Prostate gland (tissue), 2 donors: ENCODE measurements around the gene RASGRF2. TPM values are rescaled to one million over a fixed set of nuclear protein-coding genes. Genes with fewer than 3 reads are reported as not detected.
"Not testable (repeated sequence)": the region's sequence is repeated elsewhere in the genome, so short reads cannot be mapped to it uniquely, and the experiment has no call there.

Experiments
- DNase-seq: peaks from one replicate; pipeline ENCODE4 v3.0.0-alpha.2; 2019; ENCODE audit warnings: low spot score
- H3K27ac ChIP-seq, 2 donors: fragments of 200-600 bp; sonication (generic); 2 replicates each; pipeline ENCODE4 v1.5.1; 2017 to 2019
- H3K27me3 ChIP-seq: fragments of 200-600 bp; sonication (generic); replicated peaks from 2 replicates; pipeline ENCODE4 v1.5.1; 2019; ENCODE audit not compliant: insufficient read depth
- H3K36me3 ChIP-seq, 2 donors: fragments of 200-600 bp; sonication (generic); 1 replicate in 1 of 2; 2 replicates in 1 of 2; pipeline versions ENCODE4 v1.5.1 to v1.8.1; 2017 to 2019
- H3K4me1 ChIP-seq: fragments of 200-600 bp; sonication (generic); replicated peaks from 2 replicates; pipeline ENCODE4 v1.5.1; 2019
- H3K4me3 ChIP-seq, 2 donors: fragments of 200-600 bp; sonication (generic); 2 replicates each; pipeline ENCODE4 v1.5.1; 2017 to 2019
- H3K9me3 ChIP-seq: fragments of 200-600 bp; sonication (generic); 2 replicates; pipeline ENCODE4 v1.5.1; 2017
- CTCF ChIP-seq, 4 experiments: fragments of 200-600 bp in 2 of 4; fragments of 450-650 bp in 2 of 4; sonication (generic) in 2 of 4; IDR thresholded peaks; 1 replicate in 3 of 4; 2 replicates in 1 of 4; pipeline ENCODE4 v1.5.1; 2016 to 2019; ENCODE audit warnings: antibody characterized with exemption in 4 of 4, mild to moderate bottlenecking in 2 of 4, moderate library complexity in 2 of 4
- POLR2A ChIP-seq: fragments of 450-650 bp; IDR thresholded peaks from one replicate; pipeline ENCODE4 v1.6.1; 2016; ENCODE audit warnings: antibody characterized with exemption, mild to moderate bottlenecking
- POLR2AphosphoS5 ChIP-seq: sonication (generic); formaldehyde crosslinking; IDR thresholded peaks from one replicate; pipeline ENCODE4 v1.6.1; 2017; ENCODE audit warnings: antibody characterized with exemption
- WGBS: methylation state at CpG from one replicate; pipeline ENCODE4 v1.1.5; 2018; 5-methylcytosine and 5-hydroxymethylcytosine counted together
- intact Hi-C: fragments of 100-400 bp; cut with DNase I; formaldehyde crosslinking; loops from one replicate; pipeline ENCODE4 v1.14.2; 2022
- total RNA-seq, 2 donors: library from RNA; depleted of rRNA; stranded (reverse); fragments of >200 nt; gene quantifications; one replicate each; pipeline ENCODE4 v1.1.0, GENCODE V29; 2016

The RASGRF2 gene
- total RNA-seq, 2 donors from 2014 or later, result 3.0 to 7.6 TPM

DNA sequence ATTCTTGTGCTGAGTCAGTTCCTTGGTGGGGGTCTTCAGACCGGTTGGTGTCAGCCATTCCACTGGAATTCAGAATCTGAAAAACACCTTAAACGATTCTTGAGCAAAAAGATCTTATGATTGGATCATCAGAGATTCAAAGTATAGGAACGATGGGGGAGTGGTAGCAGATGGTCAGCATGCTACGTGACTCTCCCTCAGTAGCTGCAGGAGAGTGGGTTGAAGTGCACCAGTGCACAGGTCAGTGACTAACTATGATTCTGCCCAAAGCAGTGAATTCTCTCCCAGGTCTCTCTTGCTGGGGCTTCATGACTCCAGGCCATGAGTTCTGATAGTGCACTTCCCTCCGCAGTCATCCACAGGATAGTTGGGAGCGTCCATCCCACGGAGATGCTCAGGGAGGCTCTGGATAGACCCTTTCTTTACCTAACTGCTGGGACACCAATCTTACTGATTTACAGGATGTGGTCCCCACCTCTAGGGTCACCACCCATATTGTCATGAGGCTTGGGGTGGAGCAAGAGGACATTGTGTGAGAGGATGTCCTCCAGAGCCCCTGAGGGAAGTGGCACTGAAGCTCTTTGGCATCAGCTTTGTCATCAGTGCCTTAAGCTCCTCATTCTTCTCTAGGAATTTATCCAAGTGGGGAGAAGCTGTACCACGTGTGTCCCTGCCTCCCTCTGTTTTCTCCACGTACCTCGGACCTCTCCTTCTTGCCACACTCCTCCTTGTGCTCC lies 62.0 kb downstream of the RASGRF2 start:
- no peak overlapping the region for H3K4me3 ChIP-seq
- H3K27me3 ChIP-seq, result no peaks in the 10 kb centered on the region
- H3K4me1 ChIP-seq, result no peaks in the 10 kb centered on the region
- H3K27ac ChIP-seq, result no peak overlapping the region
- intact Hi-C loops, result no loop called here
- TF ChIP-seq CTCF (IDR thresholded peaks at IDR 0.05) (no peak), POLR2A (no peak), POLR2AphosphoS5 (no peak)
- no peaks in the 10 kb centered on the region for H3K36me3 ChIP-seq
- DNase-seq, result no peak
- H3K9me3 ChIP-seq, result no peaks in the 10 kb centered on the region
- 84% methylated on average over 8 of the region's 10 CpGs for WGBS

GRCh38 chr5:81022688-81023084 lies 62.5 kb downstream of the RASGRF2 start:
- H3K4me3 ChIP-seq, result no peak overlapping the region
- intact Hi-C loops, result no loop called here
- WGBS, result 89% methylated on average over 5 of the region's 5 CpGs

DNA sequence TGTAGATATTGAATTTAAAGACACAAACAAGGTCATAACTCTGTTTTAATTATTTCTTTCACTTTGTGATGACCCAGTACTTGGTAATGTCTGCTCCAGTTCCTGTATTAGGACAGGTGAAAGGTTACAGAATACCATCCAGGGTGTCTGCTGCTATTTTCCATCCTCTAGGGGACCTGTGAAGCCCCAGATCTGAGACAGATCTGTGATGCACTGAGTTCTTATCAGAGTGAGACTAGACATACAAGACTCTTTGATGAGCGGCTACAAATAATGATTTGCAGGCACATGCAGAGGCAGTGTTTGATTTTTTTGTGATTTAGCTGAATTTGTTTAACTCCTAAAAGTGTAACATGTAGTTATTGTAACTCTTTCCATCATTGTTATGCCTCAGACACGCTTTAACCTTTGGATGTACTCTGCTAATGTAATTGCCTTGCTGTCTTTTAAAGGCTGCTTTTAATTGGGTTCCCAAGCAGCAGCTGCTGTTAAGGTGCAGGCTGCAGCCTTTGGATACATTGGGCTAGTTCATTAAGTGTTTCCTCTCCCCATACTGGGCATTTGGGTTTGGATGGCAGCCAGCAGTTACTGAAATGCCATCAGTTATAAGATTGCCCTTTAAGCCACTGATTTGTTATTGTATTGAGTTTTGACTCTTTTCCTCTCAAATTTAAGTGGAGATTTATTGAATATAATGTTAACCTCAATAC lies 63.3 kb downstream of the RASGRF2 start:
- Histone ChIP-seq H3K4me1 (no peaks in the 10 kb centered on the region), H3K9me3 (no peaks in the 10 kb centered on the region), H3K4me3 (no peak overlapping the region), H3K36me3 (no peaks in the 10 kb centered on the region), H3K27ac (no peak overlapping the region), H3K27me3 (no peaks in the 10 kb centered on the region)
- TF ChIP-seq POLR2AphosphoS5, result no peak
- intact Hi-C loops, result no loop called here
- WGBS, result 51% methylated on average over 2 of the region's 2 CpGs
- no peak for DNase-seq

More at GRCh38 chr5:81022688-81023084, 62.5 kb downstream of the RASGRF2 start:
- no peak for DNase-seq
- H3K9me3 ChIP-seq, result no peaks in the 10 kb centered on the region
- H3K27ac ChIP-seq, result no peak overlapping the region
- no peaks in the 10 kb centered on the region for H3K36me3 ChIP-seq
- TF ChIP-seq CTCF (IDR thresholded peaks at IDR 0.05) (no peak), POLR2AphosphoS5 (no peak), POLR2A (no peak)
- H3K4me1 ChIP-seq, result no peaks in the 10 kb centered on the region
- H3K27me3 ChIP-seq, result no peaks in the 10 kb centered on the region

- Histone ChIP-seq H3K9me3 (no peaks in the 10 kb centered on the region), H3K4me3 (no peak overlapping the region), H3K27ac (no peak overlapping the region), H3K36me3 (no peaks in the 10 kb centered on the region), H3K4me1 (no peaks in the 10 kb centered on the region), H3K27me3 (no peaks in the 10 kb centered on the region)
- intact Hi-C loops, result no loop called here
- 41% methylated on average over 5 of the region's 5 CpGs for WGBS
- TF ChIP-seq POLR2A (no peak), POLR2AphosphoS5 (no peak), CTCF (IDR thresholded peaks at IDR 0.05) (no peak)
- DNase-seq, result no peak
Measured at GRCh38 chr5:81027481-81028058, 67.4 kb downstream of the RASGRF2 start.

DNA sequence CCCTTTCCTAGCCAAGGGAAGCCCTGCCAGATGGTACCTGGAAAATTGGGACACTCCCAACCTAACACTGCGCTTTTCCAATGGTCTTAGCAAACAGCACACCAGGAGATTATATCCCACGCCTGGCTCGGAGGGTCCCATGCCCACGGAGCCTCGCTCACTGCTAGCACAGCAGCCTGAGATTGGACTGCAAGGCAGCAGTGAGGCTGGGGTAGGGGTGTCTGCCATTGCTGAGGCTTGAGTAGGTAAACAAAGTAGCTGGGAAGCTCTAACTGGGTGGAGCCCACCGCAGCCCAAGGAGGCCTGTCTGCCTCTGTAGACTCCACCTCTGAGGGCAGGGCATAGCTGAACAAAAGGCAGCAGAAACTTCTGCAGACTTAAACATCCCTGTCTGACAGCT lies 68.7 kb downstream of the RASGRF2 start:
- intact Hi-C loops, result not testable (repeated sequence)
- WGBS, result 98% methylated on average over 6 of the region's 6 CpGs

GRCh38 chr5:81029736-81030135 lies 69.6 kb downstream of the RASGRF2 start:
- H3K4me3 ChIP-seq, H3K27me3 ChIP-seq, intact Hi-C loops, H3K36me3 ChIP-seq, H3K4me1 ChIP-seq, H3K9me3 ChIP-seq, H3K27ac ChIP-seq, DNase-seq: not testable (repeated sequence)
- 74% methylated on average over 4 of the region's 4 CpGs for WGBS

More for the DNA sequence above, 68.7 kb downstream of the RASGRF2 start:
- H3K36me3 ChIP-seq, H3K4me3 ChIP-seq, H3K27me3 ChIP-seq, H3K9me3 ChIP-seq, DNase-seq, H3K27ac ChIP-seq, H3K4me1 ChIP-seq: not testable (repeated sequence)

- H3K36me3 ChIP-seq, DNase-seq, intact Hi-C loops, H3K9me3 ChIP-seq, H3K27me3 ChIP-seq, H3K4me3 ChIP-seq, H3K4me1 ChIP-seq, H3K27ac ChIP-seq: not testable (repeated sequence)
- WGBS, result 97% methylated on average over 3 of the region's 3 CpGs
Measured at GRCh38 chr5:81030236-81031034, 70.3 kb downstream of the RASGRF2 start.
